ENCODE results near the gene LYAR. TPM values are rescaled to one million over a fixed set of nuclear protein-coding genes. Genes with fewer than 3 reads are reported as not detected.

LYAR gene
- total RNA-seq, 4 donors from 2014 or later = 12.2 to 18.4 (median 13.3) TPM

- Histone ChIP-seq H3K27ac (replicated peaks in 1 of 4) (no peak overlapping the region), H3K36me3 (peaks cover 16 to 39% (median 32%) of the 10 kb centered on the region in 4 donors), H3K4me1 (no peaks in the 10 kb centered on the region), H3K4me3 (no peak overlapping the region), H3K27me3 (peaks cover 0 to 13% (median 0%) of the 10 kb centered on the region in 4 donors), H3K9me3 (no peaks in the 10 kb centered on the region)
- intact Hi-C loops (cut with DNase I) = no loop called here
- no peak for TF ChIP-seq EP300 (IDR thresholded peaks at IDR 0.05)
- no peak for TF ChIP-seq POLR2AphosphoS5 (IDR thresholded peaks at IDR 0.05)
- DNase-seq (ENCODE audit: extremely low spot score) = no peak
- WGBS = 55% methylated on average over 10 of the region's 10 CpGs
These were observed 34.0 kb upstream of the LYAR start for GRCh38 chr4:4323705-4324534.

GRCh38 chr4:4321951-4322688 is 32.2 kb upstream of the LYAR start:
- H3K9me3 ChIP-seq = no peaks in the 10 kb centered on the region
- no peak overlapping the region for H3K4me3 ChIP-seq
- intact Hi-C loops (cut with DNase I) = no loop called here
- TF ChIP-seq POLR2A (IDR thresholded peaks at IDR 0.05; ENCODE audit: low read depth) (no peak), CTCF (IDR thresholded peaks at IDR 0.05) (no peak), EP300 (IDR thresholded peaks at IDR 0.05) (no peak), POLR2AphosphoS5 (IDR thresholded peaks at IDR 0.05) (no peak)
- DNase-seq (ENCODE audit: extremely low spot score) = no peak
- H3K36me3 ChIP-seq = peaks cover 16 to 57% (median 44%) of the 10 kb centered on the region in 4 donors
- H3K27ac ChIP-seq (replicated peaks in 1 of 4) = no peak overlapping the region
- H3K27me3 ChIP-seq = no peaks in the 10 kb centered on the region
- WGBS = 84% methylated on average over 16 of the region's 18 CpGs
- no peaks in the 10 kb centered on the region for H3K4me1 ChIP-seq

- no peaks in the 10 kb centered on the region for H3K9me3 ChIP-seq
- WGBS = 96% methylated on average over 26 of the region's 26 CpGs
- H3K4me3 ChIP-seq = no peak overlapping the region
- no peaks in the 10 kb centered on the region for H3K4me1 ChIP-seq
- H3K27me3 ChIP-seq = no peaks in the 10 kb centered on the region
- DNase-seq (ENCODE audit: extremely low spot score) = no peak
- TF ChIP-seq CTCF (IDR thresholded peaks at IDR 0.05) = no peak
- TF ChIP-seq EP300 (IDR thresholded peaks at IDR 0.05) = no peak
- no peak for TF ChIP-seq POLR2AphosphoS5 (IDR thresholded peaks at IDR 0.05)
- TF ChIP-seq POLR2A (IDR thresholded peaks at IDR 0.05; ENCODE audit: low read depth) = no peak
- peaks cover 23 to 67% (median 53%) of the 10 kb centered on the region in 4 donors for H3K36me3 ChIP-seq
- intact Hi-C loops (cut with DNase I) = no loop called here
- H3K27ac ChIP-seq (replicated peaks in 1 of 4) = no peak overlapping the region
These were observed 31.2 kb upstream of the LYAR start for GRCh38 chr4:4320951-4321714.

- 93% methylated on average over 15 of the region's 15 CpGs for WGBS
- no peak overlapping the region for H3K4me3 ChIP-seq
- H3K36me3 ChIP-seq = peaks cover 28 to 73% (median 59%) of the 10 kb centered on the region in 4 donors
- DNase-seq (ENCODE audit: extremely low spot score) = no peak
- H3K4me1 ChIP-seq = no peaks in the 10 kb centered on the region
- no peak for TF ChIP-seq EP300 (IDR thresholded peaks at IDR 0.05)
- TF ChIP-seq POLR2AphosphoS5 (IDR thresholded peaks at IDR 0.05) = no peak
- no peak for TF ChIP-seq CTCF (IDR thresholded peaks at IDR 0.05)
- no peak for TF ChIP-seq POLR2A (IDR thresholded peaks at IDR 0.05; ENCODE audit: low read depth)
- intact Hi-C loops (cut with DNase I) = no loop called here
- H3K9me3 ChIP-seq = no peaks in the 10 kb centered on the region
- H3K27me3 ChIP-seq = no peaks in the 10 kb centered on the region
- no peak overlapping the region for H3K27ac ChIP-seq (replicated peaks in 1 of 4)
These were observed 30.6 kb upstream of the LYAR start for GRCh38 chr4:4320528-4320927.

All from esophagus muscularis mucosa (tissue), 4 donors.